HEK293 (cell line): Measurements from ENCODE around the gene CEP43.

Source experiments
- CTCF ChIA-PET: fragments of 350-600 bp; formaldehyde crosslinking; extraction: SDS; loops from one replicate; lab custom pipeline; 2021; ENCODE audit warnings: antibody characterized with exemption; lab: Yijun Ruan, JAX
- POLR2A ChIA-PET: fragments of 300-600 bp; formaldehyde crosslinking; extraction: SDS; loops from one replicate; lab custom pipeline; 2020; ENCODE audit warnings: antibody characterized with exemption, inconsistent platforms; lab: Yijun Ruan, JAX
- H3K27ac ChIP-seq: fragments of 200-500 bp; sonication (Bioruptor generic); 2 replicates; pipeline ENCODE4 v1.5.1; 2014; ENCODE audit warnings: low read depth, low read length, control low read depth, inconsistent platforms; ENCODE audit errors: extremely low read depth
- H3K36me3 ChIP-seq, 2 experiments: fragments of 200-500 bp in 1 of 2; sonication (Bioruptor generic) in 1 of 2; 1 replicate in 1 of 2; 2 replicates in 1 of 2; pipeline ENCODE4 v1.5.1; 2014 to 2017; ENCODE audit warnings: inconsistent platforms in 2 of 2, low read length in 2 of 2; ENCODE audit not compliant: control insufficient read depth in 2 of 2, insufficient read depth in 1 of 2
- H3K4me1 ChIP-seq: fragments of 200-500 bp; sonication (Bioruptor generic); 2 replicates; pipeline ENCODE4 v1.5.1; 2014; ENCODE audit warnings: mild to moderate bottlenecking, low read length, inconsistent platforms; ENCODE audit not compliant: control insufficient read depth, insufficient read depth
- H3K4me3 ChIP-seq: 2 replicates; pipeline ENCODE4 v1.5.1; 2011; ENCODE audit warnings: low read depth, mild to moderate bottlenecking, control low read depth, low read length, moderate library complexity
- H3K9me3 ChIP-seq: fragments of 200-500 bp; sonication (Bioruptor generic); 2 replicates; pipeline ENCODE4 v1.5.1; 2014; ENCODE audit warnings: low read depth, low read length, inconsistent platforms; ENCODE audit not compliant: control insufficient read depth, insufficient read depth
- EGR2 ChIP-seq: fragments of 450-650 bp; formaldehyde crosslinking; IDR thresholded peaks from 2 replicates; pipeline ENCODE4 v1.5.1; 2016; ENCODE audit warnings: low read depth, missing biosample characterization, missing genetic modification characterization
- HOXC10 ChIP-seq: sonication (generic); formaldehyde crosslinking; IDR thresholded peaks from 2 replicates; pipeline ENCODE4 v1.8.1; 2023; ENCODE audit warnings: mild to moderate bottlenecking, missing genetic modification reagents
- MEIS1 ChIP-seq: sonication (generic); formaldehyde crosslinking; IDR thresholded peaks from 2 replicates; pipeline ENCODE4 v1.8.1; 2022; ENCODE audit warnings: missing genetic modification reagents, mild to moderate bottlenecking, borderline replicate concordance
- SP3 ChIP-seq: fragments of 450-650 bp; formaldehyde crosslinking; IDR thresholded peaks from 2 replicates; pipeline ENCODE4 v1.5.1; 2016; ENCODE audit warnings: missing biosample characterization, missing genetic modification characterization
- ZBTB17 ChIP-seq: fragments of 450-650 bp; formaldehyde crosslinking; IDR thresholded peaks from 2 replicates; pipeline ENCODE4 v1.5.1; 2016; ENCODE audit warnings: missing biosample characterization, missing genetic modification characterization
- ZBTB6 ChIP-seq: fragments of 450-650 bp; formaldehyde crosslinking; IDR thresholded peaks from 2 replicates; pipeline ENCODE4 v1.5.1; 2017; ENCODE audit warnings: missing biosample characterization, missing genetic modification characterization
- ZFHX2 ChIP-seq: fragments of 450-650 bp; formaldehyde crosslinking; conservative IDR thresholded peaks from 2 replicates; pipeline ENCODE4 v1.5.1; 2016; ENCODE audit warnings: missing biosample characterization, missing genetic modification characterization
- ZNF112 ChIP-seq: fragments of 450-650 bp; formaldehyde crosslinking; IDR thresholded peaks from 2 replicates; pipeline ENCODE4 v1.5.0; 2017; ENCODE audit warnings: missing biosample characterization, missing genetic modification characterization
- ZNF19 ChIP-seq: fragments of 450-650 bp; formaldehyde crosslinking; IDR thresholded peaks from 2 replicates; pipeline ENCODE4; 2016; ENCODE audit warnings: missing biosample characterization, missing genetic modification characterization, low read depth
- ZNF335 ChIP-seq: fragments of 450-650 bp; formaldehyde crosslinking; conservative IDR thresholded peaks from 2 replicates; pipeline ENCODE4 v1.5.1; 2016; ENCODE audit warnings: missing biosample characterization, missing genetic modification characterization
- ZNF518A ChIP-seq: fragments of 450-650 bp; formaldehyde crosslinking; conservative IDR thresholded peaks from 2 replicates; pipeline ENCODE4 v1.5.1; 2016; ENCODE audit warnings: low read depth, missing biosample characterization, missing genetic modification characterization
- ZNF544 ChIP-seq: fragments of 450-650 bp; formaldehyde crosslinking; IDR thresholded peaks from 2 replicates; pipeline ENCODE4 v1.5.0; 2017; ENCODE audit warnings: missing biosample characterization, missing genetic modification characterization
- ZNF548 ChIP-seq: fragments of 450-650 bp; formaldehyde crosslinking; IDR thresholded peaks from 2 replicates; pipeline ENCODE4 v1.5.1; 2016; ENCODE audit warnings: missing biosample characterization, missing genetic modification characterization
- ZNF580 ChIP-seq: fragments of 450-650 bp; formaldehyde crosslinking; IDR thresholded peaks from 2 replicates; pipeline ENCODE4 v1.5.1; 2016; ENCODE audit warnings: missing biosample characterization, missing genetic modification characterization
- ZNF600 ChIP-seq: fragments of 450-650 bp; formaldehyde crosslinking; IDR thresholded peaks from 2 replicates; pipeline ENCODE4 v1.5.1; 2016; ENCODE audit warnings: missing biosample characterization, missing genetic modification characterization
- ZXDB ChIP-seq: fragments of 450-650 bp; formaldehyde crosslinking; IDR thresholded peaks from 2 replicates; pipeline ENCODE4 v1.5.1; 2016; ENCODE audit warnings: missing biosample characterization, missing genetic modification characterization

Gene CEP43

GRCh38 chr6:166999884-167000253 is 672 bp downstream of the CEP43 start:
- H3K9me3 ChIP-seq, result no peaks in the 10 kb centered on the region
- H3K4me1 ChIP-seq, result peaks cover 5% of the 10 kb centered on the region
- peak overlapping the region; percentile 98 for H3K4me3 ChIP-seq
- peaks cover 16 to 66% of the 10 kb centered on the region in 2 experiments; a peak in 2 of 3 replicates for H3K36me3 ChIP-seq
- peak overlapping the region; percentile 82 for H3K27ac ChIP-seq
- ChIA-PET CTCF (interaction anchor here (0.7 to 1.9 kb wide), 5 partner anchors 8 to 724 kb away, joined by 3 to 6 read pairs (median 4); no protein-coding TSS in a partner anchor), POLR2A (interaction anchor here (0.7 to 2.6 kb wide), 10 partner anchors 9 to 845 kb away, joined by 3 to 29 read pairs (median 4); partner anchors contain the start of gene RNASET2)
- TF ChIP-seq ZNF335 (tag by site-specific recombination) (peak; percentile 65; the same call in 1 of the 2 replicates), ZXDB (tag by site-specific recombination) (no peak)

- Histone ChIP-seq H3K4me1 (peaks cover 5% of the 10 kb centered on the region), H3K36me3 (peaks cover 19 to 69% of the 10 kb centered on the region in 2 experiments)
- CTCF ChIA-PET, result interaction anchor here (0.6 to 1.9 kb wide), 3 partner anchors 12 to 44 kb away, joined by 3 to 6 read pairs (median 4); no protein-coding TSS in a partner anchor
- TF ChIP-seq ZNF580 (tag by site-specific recombination) (no peak), ZNF548 (tag by site-specific recombination) (no peak), ZBTB17 (peak; percentile 65), ZNF600 (tag by site-specific recombination) (peak; percentile 71), ZNF19 (tag by site-specific recombination) (no peak), MEIS1 (CRISPR knock-in tag) (no peak), ZNF518A (tag by site-specific recombination) (no peak), ZNF112 (tag by site-specific recombination) (no peak), HOXC10 (CRISPR knock-in tag) (no peak), ZBTB6 (tag by site-specific recombination) (no peak), ZNF544 (tag by site-specific recombination) (no peak)
- TF ChIP-seq, all 188 proteins: peak for 2
- Histone ChIP-seq H3K9me3 (no peaks in the 10 kb centered on the region), H3K27ac (no peak overlapping the region), H3K4me3 (peak overlapping the region; percentile 16)
- POLR2A ChIA-PET, result interaction anchor here (0.7 to 2.4 kb wide), 2 partner anchors 8 to 44 kb away, joined by 4 to 14 read pairs; partner anchors contain the start of gene RNASET2
Measured at GRCh38 chr6:167000759-167001158, 1.6 kb downstream of the CEP43 start.

GRCh38 chr6:167005350-167006159 is 6.4 kb downstream of the CEP43 start:
- CTCF ChIA-PET, result interaction anchor here (0.8 to 1.6 kb wide), 3 partner anchors 9 to 17 kb away, joined by 3 to 5 read pairs (median 3); no protein-coding TSS in a partner anchor

More at GRCh38 chr6:167005350-167006159, 6.4 kb downstream of the CEP43 start:
- H3K36me3 ChIP-seq, result peaks cover 44 to 94% of the 10 kb centered on the region in 2 experiments
- no peak overlapping the region for H3K4me3 ChIP-seq
- H3K9me3 ChIP-seq, result no peaks in the 10 kb centered on the region
- H3K27ac ChIP-seq, result no peak overlapping the region
- TF ChIP-seq SP3, result no peak
- 0 out of 2 replicates have a peak, but pooled peaks have one; percentile 16 for TF ChIP-seq EGR2 (tag by site-specific recombination)
- peak; percentile 57 for TF ChIP-seq ZFHX2 (tag by site-specific recombination)
- peaks cover 3% of the 10 kb centered on the region for H3K4me1 ChIP-seq
- POLR2A ChIA-PET, result no interaction called here
